OCI-LY7 (cell line): ENCODE measurements around the gene EFCAB11. TPM values are rescaled to one million over a fixed set of nuclear protein-coding genes. Genes with fewer than 3 reads are reported as not detected.

Experiments used
- BruUV-seq: library from RNA; stranded (reverse); fragments of 400-500 nt; replicated peaks from 2 replicates; lab custom pipeline; 2021; lab: Mats Ljungman, UMichigan
- CTCF ChIA-PET: fragments of 300-600 bp; sonication (Branson Sonifier 250); formaldehyde crosslinking; loops from one replicate; lab custom pipeline; 2022; ENCODE audit warnings: antibody characterized with exemption; ENCODE audit not compliant: unreplicated experiment; lab: Charles Lee
- POLR2A ChIA-PET: fragments of 300-600 bp; sonication (Branson Sonifier 250); formaldehyde crosslinking; loops from one replicate; lab custom pipeline; 2022; ENCODE audit warnings: antibody characterized with exemption; lab: Charles Lee
- DNase-seq: peaks from one replicate; pipeline ENCODE4 v3.0.0-alpha.2; 2015; ENCODE audit warnings: low spot score
- H2AFZ ChIP-seq: fragments of 200-600 bp; sonication (generic), shearing (Covaris generic); 2 replicates; pipeline ENCODE4 v1.6.1; 2014; ENCODE audit warnings: mild to moderate bottlenecking, antibody characterized with exemption, low read length, moderate library complexity
- H3K27ac ChIP-seq: fragments of 200-600 bp; sonication (generic); 2 replicates; pipeline ENCODE4 v1.5.1; 2014; ENCODE audit warnings: mixed run types, low read depth, mild to moderate bottlenecking, moderate library complexity, low read length, inconsistent platforms; ENCODE audit not compliant: poor library complexity, severe bottlenecking
- H3K36me3 ChIP-seq: fragments of 200-600 bp; sonication (generic); 2 replicates; pipeline ENCODE4 v1.6.1; 2014; ENCODE audit warnings: mild to moderate bottlenecking, antibody characterized with exemption, low read length, moderate library complexity, mixed read lengths; ENCODE audit not compliant: insufficient read depth
- H3K4me1 ChIP-seq: fragments of 200-600 bp; sonication (generic); 2 replicates; pipeline ENCODE4 v1.5.1; 2014; ENCODE audit warnings: mild to moderate bottlenecking, low read length; ENCODE audit not compliant: insufficient read depth, poor library complexity, severe bottlenecking
- H3K4me2 ChIP-seq: fragments of 200-600 bp; sonication (generic); 2 replicates; pipeline ENCODE4 v1.6.1; 2014; ENCODE audit warnings: mild to moderate bottlenecking, low read length
- H3K4me3 ChIP-seq: fragments of 200-600 bp; sonication (generic); 2 replicates; pipeline ENCODE4 v1.5.1; 2014; ENCODE audit warnings: mild to moderate bottlenecking, low read depth, low read length; ENCODE audit not compliant: poor library complexity, severe bottlenecking
- H3K79me2 ChIP-seq: fragments of 200-600 bp; sonication (generic); 2 replicates; pipeline ENCODE4 v1.6.1; 2016; ENCODE audit warnings: low read depth, mild to moderate bottlenecking, low read length, moderate library complexity, mixed read lengths; ENCODE audit not compliant: insufficient read depth
- H3K9me2 ChIP-seq: fragments of 200-600 bp; sonication (generic); 2 replicates; pipeline ENCODE4 v1.6.1; 2016; ENCODE audit warnings: mild to moderate bottlenecking, low read length, mixed read lengths; ENCODE audit not compliant: insufficient read depth
- H3K9me3 ChIP-seq: fragments of 200-600 bp; sonication (generic); 2 replicates; pipeline ENCODE4 v1.6.1; 2014; ENCODE audit warnings: mild to moderate bottlenecking, mixed run types, low read length, mixed read lengths
- H4K20me1 ChIP-seq: fragments of 200-600 bp; sonication (generic); 2 replicates; pipeline ENCODE4 v1.6.1; 2014; ENCODE audit warnings: mild to moderate bottlenecking, antibody characterized with exemption, low read length, moderate library complexity, mixed read lengths; ENCODE audit not compliant: insufficient read depth
- EZH2phosphoT487 ChIP-seq: fragments of 200-600 bp; sonication (generic); IDR thresholded peaks from 2 replicates; pipeline ENCODE4 v1.6.1; 2018; ENCODE audit warnings: low read depth, borderline replicate concordance, mild to moderate bottlenecking, mixed run types, antibody characterized with exemption, low read length, moderate library complexity, mixed read lengths
- intact Hi-C: fragments of 100-400 bp; cut with micrococcal nuclease; formaldehyde crosslinking; loops from one replicate; pipeline ENCODE4 v1.10.0; 2022; ENCODE audit not compliant: unreplicated experiment
- total RNA-seq, 2 experiments: library from RNA; depleted of rRNA in 1 of 2; stranded (reverse); fragments of >200 nt in 1 of 2; shearing (Covaris generic) in 1 of 2; gene quantifications; 2 replicates each; pipeline ENCODE4 v1.2.3, GENCODE V29; 2014 to 2022
- TF ChIP-seq, protein P1 (sequence below): fragments of 200-600 bp; sonication (generic); conservative IDR thresholded peaks from 2 replicates; pipeline ENCODE4 v1.5.1; 2014; ENCODE audit warnings: mild to moderate bottlenecking, antibody characterized with exemption, low read length, moderate library complexity, mixed read lengths

EFCAB11 gene
- total RNA-seq, 2 experiments from 2014 or later: 9.3 to 29.5 TPM

DNA sequence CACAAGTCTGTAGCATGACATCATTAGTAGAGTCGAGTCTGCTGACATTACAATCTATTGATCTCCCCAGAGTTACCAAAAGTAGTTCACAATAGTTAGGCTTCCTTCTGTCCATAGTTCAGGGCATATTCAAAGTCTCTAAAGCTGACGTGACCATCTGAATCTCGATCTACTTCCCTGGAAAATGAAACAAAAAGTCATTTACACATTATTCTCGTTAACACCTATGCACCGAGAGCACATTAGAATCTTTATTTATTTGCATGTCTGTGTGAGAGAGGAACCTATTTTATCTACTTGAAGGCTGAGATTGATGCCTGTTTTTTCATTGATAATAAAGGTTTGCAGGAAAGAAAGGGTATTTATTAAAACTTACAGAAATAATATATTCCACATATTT, 157.4 kb downstream of the EFCAB11 start:
- H3K36me3 ChIP-seq: no peaks in the 10 kb centered on the region
- H3K4me3 ChIP-seq: no peak overlapping the region
- no peak overlapping the region for H3K27ac ChIP-seq
- H2AFZ ChIP-seq: no peak overlapping the region
- ChIA-PET CTCF (no interaction called here), POLR2A (no interaction called here)
- no peak overlapping the region for H3K4me2 ChIP-seq
- no peak for DNase-seq
- H4K20me1 ChIP-seq: no peaks in the 10 kb centered on the region
- no peaks in the 10 kb centered on the region for H3K9me2 ChIP-seq
- TF ChIP-seq, protein P1, sequence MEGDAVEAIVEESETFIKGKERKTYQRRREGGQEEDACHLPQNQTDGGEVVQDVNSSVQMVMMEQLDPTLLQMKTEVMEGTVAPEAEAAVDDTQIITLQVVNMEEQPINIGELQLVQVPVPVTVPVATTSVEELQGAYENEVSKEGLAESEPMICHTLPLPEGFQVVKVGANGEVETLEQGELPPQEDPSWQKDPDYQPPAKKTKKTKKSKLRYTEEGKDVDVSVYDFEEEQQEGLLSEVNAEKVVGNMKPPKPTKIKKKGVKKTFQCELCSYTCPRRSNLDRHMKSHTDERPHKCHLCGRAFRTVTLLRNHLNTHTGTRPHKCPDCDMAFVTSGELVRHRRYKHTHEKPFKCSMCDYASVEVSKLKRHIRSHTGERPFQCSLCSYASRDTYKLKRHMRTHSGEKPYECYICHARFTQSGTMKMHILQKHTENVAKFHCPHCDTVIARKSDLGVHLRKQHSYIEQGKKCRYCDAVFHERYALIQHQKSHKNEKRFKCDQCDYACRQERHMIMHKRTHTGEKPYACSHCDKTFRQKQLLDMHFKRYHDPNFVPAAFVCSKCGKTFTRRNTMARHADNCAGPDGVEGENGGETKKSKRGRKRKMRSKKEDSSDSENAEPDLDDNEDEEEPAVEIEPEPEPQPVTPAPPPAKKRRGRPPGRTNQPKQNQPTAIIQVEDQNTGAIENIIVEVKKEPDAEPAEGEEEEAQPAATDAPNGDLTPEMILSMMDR: no peak
- no peak for TF ChIP-seq EZH2phosphoT487
- intact Hi-C loops: no loop called here
- H3K79me2 ChIP-seq: no peaks in the 10 kb centered on the region
- no peaks in the 10 kb centered on the region for H3K4me1 ChIP-seq
- no TSS peak for BruUV-seq
- H3K9me3 ChIP-seq: no peaks in the 10 kb centered on the region

DNA sequence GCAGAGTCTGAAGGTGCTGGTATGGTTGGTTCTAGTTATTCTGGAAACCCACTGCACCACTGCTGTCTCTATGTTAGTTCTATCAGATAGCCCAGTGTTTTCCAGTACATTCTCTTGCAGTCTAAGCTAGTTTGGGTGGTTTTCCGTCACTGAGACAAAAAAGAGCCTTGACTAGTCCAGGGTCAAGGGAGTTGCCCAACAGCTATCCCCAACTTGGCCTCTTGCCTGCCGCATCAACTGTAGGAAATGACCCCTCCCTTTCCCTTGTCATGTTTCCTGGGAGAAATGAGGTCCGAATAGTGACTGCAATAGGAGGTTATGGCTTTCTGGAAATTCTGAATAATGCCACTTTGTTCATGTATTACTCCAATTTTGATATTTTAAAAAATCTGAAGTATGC, 160.4 kb downstream of the EFCAB11 start:
- Histone ChIP-seq H3K9me3 (no peaks in the 10 kb centered on the region), H3K9me2 (no peaks in the 10 kb centered on the region), H2AFZ (no peak overlapping the region), H3K79me2 (no peaks in the 10 kb centered on the region), H3K36me3 (no peaks in the 10 kb centered on the region), H3K4me1 (no peaks in the 10 kb centered on the region), H3K4me3 (no peak overlapping the region), H3K4me2 (no peak overlapping the region), H3K27ac (no peak overlapping the region), H4K20me1 (no peaks in the 10 kb centered on the region)
- TF ChIP-seq, protein P1: no peak
- TF ChIP-seq EZH2phosphoT487: no peak
- DNase-seq: no peak
- CTCF ChIA-PET: no interaction called here
- POLR2A ChIA-PET: interaction anchor here (0.5 to 1.2 kb wide), 3 partner anchors 18 to 370 kb away, joined by 3 to 6 read pairs (median 3); no protein-coding TSS in a partner anchor
- BruUV-seq: no TSS peak
- intact Hi-C loops: no loop called here

DNA sequence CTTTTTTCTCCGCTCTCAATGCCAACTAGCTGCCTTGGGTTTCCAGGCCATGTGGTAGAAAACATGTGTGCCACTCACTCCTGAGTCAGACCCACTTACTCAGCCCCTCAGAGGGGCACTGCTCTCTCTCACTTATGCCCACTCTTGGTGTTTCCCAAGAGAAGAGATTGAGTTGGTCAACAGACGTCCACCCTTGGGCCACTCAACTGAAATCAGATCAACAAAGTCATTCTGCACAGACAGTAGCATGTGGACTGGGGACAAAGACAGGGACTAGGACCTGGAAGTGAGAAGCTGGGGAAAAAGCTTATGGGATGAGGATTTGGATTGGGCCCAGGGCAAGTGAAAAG, 161.2 kb downstream of the EFCAB11 start:
- DNase-seq: no peak
- Histone ChIP-seq H3K36me3 (no peaks in the 10 kb centered on the region), H3K79me2 (no peaks in the 10 kb centered on the region), H3K4me2 (no peak overlapping the region), H3K4me3 (no peak overlapping the region), H3K4me1 (no peaks in the 10 kb centered on the region), H2AFZ (no peak overlapping the region), H3K9me3 (no peaks in the 10 kb centered on the region), H3K9me2 (no peaks in the 10 kb centered on the region), H3K27ac (no peak overlapping the region), H4K20me1 (no peaks in the 10 kb centered on the region)
- ChIA-PET POLR2A (interaction anchor here (1.3 kb wide), 1 partner anchor 17 kb away, joined by 5 read pairs; no protein-coding TSS in a partner anchor), CTCF (no interaction called here)
- no TSS peak for BruUV-seq
- TF ChIP-seq EZH2phosphoT487: no peak
- TF ChIP-seq, protein P1: no peak
- intact Hi-C loops: no loop called here
